Activated CD4-positive, CD25-positive, alpha-beta regulatory T cell treated with anti-CD3 and anti-CD28 coated beads, Interleukin-2, amount 50 U/mL, for 16 hours (primary cell): ENCODE data around the gene PIK3CB.
"Not testable (repeated sequence)": the region's sequence is repeated elsewhere in the genome, so short reads cannot be mapped to it uniquely, and the experiment has no call there.

Source experiments
- DNase-seq: peaks from one replicate; pipeline ENCODE4 v3.0.0-alpha.2; 2020; ENCODE audit warnings: low read depth, low spot score

Gene PIK3CB

DNA sequence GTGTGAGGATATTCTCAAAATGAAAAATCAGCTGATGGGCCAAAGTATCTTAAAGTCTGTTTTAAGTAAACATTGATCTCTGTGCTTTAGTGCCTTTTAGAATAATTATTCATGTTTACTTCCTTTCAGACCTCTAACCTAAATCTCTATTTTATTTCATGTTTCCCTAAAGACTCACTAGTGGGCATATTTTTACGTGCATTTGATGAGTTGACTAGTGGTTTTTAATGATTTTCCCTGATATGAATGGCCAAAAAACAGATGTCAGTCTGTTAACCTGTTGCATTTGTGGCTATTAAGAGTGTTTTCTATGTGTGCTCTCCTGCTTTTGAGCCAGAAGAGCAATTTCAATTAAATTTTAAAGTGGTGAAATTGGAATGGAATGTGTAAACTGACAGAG is 219.3 kb downstream of the PIK3CB start:
- no peak for DNase-seq

DNA sequence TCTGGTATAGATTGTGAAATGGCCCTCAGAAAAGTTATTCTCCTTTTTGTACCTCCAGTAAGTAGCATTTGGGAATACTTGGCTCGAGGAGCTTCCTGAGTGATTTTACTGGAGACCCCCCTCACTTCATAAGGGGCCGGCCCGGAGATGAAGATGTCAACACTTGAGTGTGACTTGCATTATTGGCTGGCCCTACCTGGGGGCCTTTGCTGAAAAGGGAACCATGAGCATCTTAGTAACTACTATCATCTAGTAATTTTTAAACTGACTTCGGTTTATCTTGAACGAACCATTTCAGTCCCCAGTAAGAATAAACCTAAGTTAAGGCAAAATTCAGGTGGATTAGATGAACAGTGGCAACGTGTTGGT is 224.8 kb downstream of the PIK3CB start:
- DNase-seq, result no peak

DNA sequence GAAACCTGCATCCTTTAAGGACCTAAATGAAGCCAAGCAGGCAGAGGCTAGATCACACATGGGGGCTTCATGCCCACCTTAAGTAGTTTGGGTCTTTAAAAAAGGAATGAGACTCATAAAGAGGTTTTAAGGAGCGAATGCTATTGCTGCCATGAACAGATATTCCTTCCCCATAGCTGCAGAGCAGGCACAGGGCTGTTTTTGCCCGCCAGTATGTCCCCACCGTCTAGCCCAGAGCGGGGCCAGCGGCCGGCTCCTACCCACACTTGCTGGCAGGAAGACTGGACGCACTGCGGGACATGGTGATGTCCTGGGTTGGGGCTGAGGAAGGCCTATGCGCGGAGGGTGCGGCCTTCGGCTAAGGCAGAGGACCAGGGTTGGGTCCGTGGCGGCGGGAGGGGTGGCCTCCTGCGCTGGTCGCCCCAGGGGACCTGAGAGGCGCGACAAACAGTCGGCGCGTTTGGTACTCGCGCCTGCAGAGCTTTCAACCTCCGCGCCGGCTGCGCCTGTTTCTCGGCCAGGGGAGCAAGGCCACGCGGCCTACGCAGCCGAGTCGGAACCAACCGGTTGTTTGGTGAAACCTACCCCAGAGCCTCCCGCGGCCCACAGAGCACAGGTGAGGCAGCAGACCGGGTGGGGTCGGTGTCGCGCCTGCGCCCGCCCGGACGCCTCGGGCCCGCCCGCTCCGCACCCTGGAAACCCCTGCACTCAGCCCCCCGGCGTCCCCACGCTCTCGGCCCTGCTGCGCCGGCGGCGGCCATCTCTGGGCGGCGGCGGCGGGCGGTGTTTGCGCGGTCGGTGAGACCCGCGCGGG is 226.2 kb downstream of the PIK3CB start, which contains the start of gene FAIM:
TSS of gene FAIM (plus strand) at position 450 of the 814 bp plus-strand sequence. CDS start 10,956 bp downstream, outside the sequence.
- peak; percentile 16 for DNase-seq

DNA sequence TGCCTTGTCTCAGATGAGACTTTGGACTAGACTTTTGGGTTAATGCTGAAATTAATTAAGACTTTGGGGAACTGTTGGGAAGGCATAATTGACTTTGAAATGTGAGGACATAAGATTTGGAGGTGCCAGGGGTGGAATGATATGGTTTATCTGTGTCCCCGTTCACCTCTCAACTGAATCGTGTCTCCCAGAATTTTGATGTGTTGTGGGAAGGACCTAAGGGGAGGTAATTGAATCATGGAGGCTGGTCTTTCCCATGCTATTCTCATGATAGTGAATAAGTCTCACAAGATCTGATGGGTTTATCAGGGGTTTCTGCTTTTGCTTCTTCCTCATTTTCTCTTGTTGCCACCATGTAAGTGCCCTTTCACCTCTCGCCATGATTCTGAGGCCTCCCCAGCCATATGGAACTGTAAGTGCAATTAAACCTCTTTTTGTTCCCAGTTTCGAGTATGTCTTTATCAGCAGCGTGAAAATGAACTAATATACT is 230.6 kb downstream of the PIK3CB start:
- not testable (repeated sequence) for DNase-seq
